ENCODE data around the gene FRMD4A.

GRCh38 chr10:13632884-13633440 lies 697.8 kb downstream of the FRMD4A start:
- TF ChIP-seq CTCF (IDR thresholded peaks at IDR 0.05), result no peak
- TF ChIP-seq YY1 (IDR thresholded peaks at IDR 0.05; ENCODE audit: low read depth), result no peak
